Neural cell (in vitro differentiated cells): ENCODE measurements around the gene NUDT7. TPM values are rescaled to one million over a fixed set of nuclear protein-coding genes. Genes with fewer than 3 reads are reported as not detected.

Experiments
- H2AFZ ChIP-seq: fragments of 200-600, 300-800 bp; sonication (generic), shearing (Covaris generic); 2 replicates; pipeline ENCODE4 v1.6.0; 2014; ENCODE audit warnings: low read depth, mild to moderate bottlenecking, antibody characterized with exemption, low read length, moderate library complexity
- H3F3A ChIP-seq: fragments of 200-600 bp; shearing (Covaris generic); 2 replicates; pipeline ENCODE4 v1.6.1; 2016; ENCODE audit warnings: mild to moderate bottlenecking, moderate library complexity, mixed read lengths, antibody characterized with exemption, low read length; ENCODE audit not compliant: insufficient read depth, poor library complexity, severe bottlenecking
- H3K27ac ChIP-seq: fragments of 200-600, 300-800 bp; sonication (generic), shearing (Covaris generic); 2 replicates; pipeline ENCODE4 v1.5.1; 2014; ENCODE audit warnings: mild to moderate bottlenecking, low read length, moderate library complexity
- H3K27me3 ChIP-seq: fragments of 300-800, 200-600 bp; sonication (generic), shearing (Covaris generic); 2 replicates; pipeline ENCODE4 v1.6.0; 2014; ENCODE audit warnings: mild to moderate bottlenecking, low read depth, low read length, moderate library complexity; ENCODE audit not compliant: insufficient read depth
- H3K36me3 ChIP-seq: fragments of 300-800, 200-600 bp; sonication (generic), shearing (Covaris generic); 2 replicates; pipeline ENCODE4 v1.5.1; 2014; ENCODE audit warnings: mild to moderate bottlenecking, antibody characterized with exemption, low read length, moderate library complexity; ENCODE audit not compliant: insufficient read depth
- H3K4me2 ChIP-seq: fragments of 300-800, 200-600 bp; sonication (generic), shearing (Covaris generic); 2 replicates; pipeline ENCODE4 v1.6.0; 2014; ENCODE audit warnings: mild to moderate bottlenecking, low read length
- H3K4me3 ChIP-seq: fragments of 300-800, 200-600 bp; sonication (generic), shearing (Covaris generic); 2 replicates; pipeline ENCODE4 v1.5.1; 2014; ENCODE audit warnings: mild to moderate bottlenecking, low read length, moderate library complexity
- H3K79me2 ChIP-seq: fragments of 200-600 bp; shearing (Covaris generic); replicated peaks from 2 replicates; pipeline ENCODE4 v1.6.0; 2014; ENCODE audit warnings: mild to moderate bottlenecking, low read length, moderate library complexity; ENCODE audit not compliant: insufficient read depth
- H3K9ac ChIP-seq: fragments of 300-800, 200-600 bp; sonication (generic), shearing (Covaris generic); 2 replicates; pipeline ENCODE4 v1.6.1; 2016; ENCODE audit warnings: mild to moderate bottlenecking, low read length, mixed read lengths
- H3K9me2 ChIP-seq: fragments of 200-600 bp; shearing (Covaris generic); 2 replicates; pipeline ENCODE4 v1.6.1; 2016; ENCODE audit warnings: mild to moderate bottlenecking, low read length, mixed read lengths; ENCODE audit not compliant: insufficient read depth
- H3K9me3 ChIP-seq: fragments of 200-600, 300-800 bp; sonication (generic), shearing (Covaris generic); 2 replicates; pipeline ENCODE4 v1.6.1; 2016; ENCODE audit warnings: mild to moderate bottlenecking, mixed run types, low read length, moderate library complexity, mixed read lengths
- H4K20me1 ChIP-seq: fragments of 200-600 bp; shearing (Covaris generic); 2 replicates; pipeline ENCODE4 v1.6.1; 2016; ENCODE audit warnings: mild to moderate bottlenecking, mixed run types; ENCODE audit not compliant: insufficient read depth
- CTCF ChIP-seq: fragments of 450-650 bp; IDR thresholded peaks from 2 replicates; pipeline ENCODE4 v1.5.1; 2014; ENCODE audit warnings: antibody characterized with exemption, mild to moderate bottlenecking, moderate library complexity; ENCODE audit not compliant: poor library complexity, severe bottlenecking
- EP300 ChIP-seq: fragments of 450-650 bp; conservative IDR thresholded peaks from 2 replicates; pipeline ENCODE4 v1.6.1; 2014; ENCODE audit warnings: antibody characterized with exemption, mild to moderate bottlenecking, moderate library complexity; ENCODE audit not compliant: poor library complexity, severe bottlenecking
- EZH2 ChIP-seq: fragments of 200-600, 300-800 bp; shearing (Covaris generic), sonication (generic); IDR thresholded peaks from 2 replicates; pipeline ENCODE4 v1.6.1; 2014; ENCODE audit warnings: antibody characterized with exemption, low read length, borderline replicate concordance, mild to moderate bottlenecking; ENCODE audit not compliant: insufficient read depth, poor library complexity, severe bottlenecking
- MXI1 ChIP-seq: fragments of 450-650 bp; conservative IDR thresholded peaks from 2 replicates; pipeline ENCODE4 v1.6.1; 2014; ENCODE audit warnings: antibody characterized with exemption, mild to moderate bottlenecking; ENCODE audit not compliant: poor library complexity, severe bottlenecking
- POLR2AphosphoS5 ChIP-seq: IDR thresholded peaks from 2 replicates; pipeline ENCODE4 v1.6.1; 2012
- RAD21 ChIP-seq: fragments of 450-650 bp; conservative IDR thresholded peaks from 2 replicates; pipeline ENCODE4 v1.6.1; 2014; ENCODE audit warnings: antibody characterized with exemption, mild to moderate bottlenecking, moderate library complexity
- REST ChIP-seq: IDR thresholded peaks from 2 replicates; pipeline ENCODE4 v1.6.1; 2012; ENCODE audit warnings: borderline replicate concordance
- SMC3 ChIP-seq: fragments of 450-650 bp; conservative IDR thresholded peaks from 2 replicates; pipeline ENCODE4 v1.6.1; 2014; ENCODE audit warnings: antibody characterized with exemption, mild to moderate bottlenecking, moderate library complexity; ENCODE audit not compliant: poor library complexity
- TAF1 ChIP-seq: IDR thresholded peaks from 2 replicates; pipeline ENCODE4 v1.6.1; 2012; ENCODE audit warnings: low read depth
- polyA plus RNA-seq: library from polyadenylated mRNA; depleted of rRNA; stranded (reverse); fragments of >200 nt; gene quantifications from 2 replicates; pipeline ENCODE4 v1.2.3, GENCODE V29; 2014

Gene NUDT7
- polyA plus RNA-seq, 1 donor from 2014 or later = 13.9 TPM

GRCh38 chr16:77744141-77744540, 21.8 kb downstream of the NUDT7 start:
- TF ChIP-seq SMC3 (no peak), CTCF (no peak), TAF1 (no peak), EZH2 (no peak), MXI1 (no peak)
- Histone ChIP-seq H3K9ac (no peak overlapping the region), H3K79me2 (no peaks in the 10 kb centered on the region), H3K27ac (no peak overlapping the region), H2AFZ (no peak overlapping the region), H3K9me2 (no peaks in the 10 kb centered on the region), H3K36me3 (no peaks in the 10 kb centered on the region), H3K4me2 (no peak overlapping the region), H3K4me3 (no peak overlapping the region), H4K20me1 (no peaks in the 10 kb centered on the region), H3F3A (no peaks in the 10 kb centered on the region), H3K9me3 (no peaks in the 10 kb centered on the region), H3K27me3 (no peaks in the 10 kb centered on the region)

GRCh38 chr16:77745972-77746371, 23.7 kb downstream of the NUDT7 start:
- Histone ChIP-seq H3K9ac (no peak overlapping the region), H2AFZ (no peak overlapping the region), H3K36me3 (no peaks in the 10 kb centered on the region), H3K79me2 (no peaks in the 10 kb centered on the region), H3F3A (no peaks in the 10 kb centered on the region), H3K4me2 (no peak overlapping the region), H3K9me2 (no peaks in the 10 kb centered on the region), H3K9me3 (no peaks in the 10 kb centered on the region), H3K4me3 (no peak overlapping the region), H4K20me1 (no peaks in the 10 kb centered on the region), H3K27me3 (no peaks in the 10 kb centered on the region), H3K27ac (no peak overlapping the region)
- TF ChIP-seq EP300 (no peak), EZH2 (no peak), SMC3 (no peak), POLR2AphosphoS5 (no peak), TAF1 (no peak), CTCF (no peak), RAD21 (no peak), MXI1 (no peak), REST (no peak)
